GM12878 (cell line): ENCODE data around the gene BHLHA15. TPM values are rescaled to one million over a fixed set of nuclear protein-coding genes. Genes with fewer than 3 reads are reported as not detected.

ENCODE experiments used
- BRCA1 ChIP-seq: IDR thresholded peaks from 2 replicates; pipeline ENCODE4 v1.6.1; 2011; ENCODE audit warnings: low read depth, low read length, improper control_type of control experiment
- CREB1 ChIP-seq: IDR thresholded peaks from 2 replicates; pipeline ENCODE4 v1.6.1; 2012; ENCODE audit warnings: low read depth, mild to moderate bottlenecking, inconsistent platforms
- CREM ChIP-seq: IDR thresholded peaks from 2 replicates; pipeline ENCODE4 v1.6.1; 2014; ENCODE audit warnings: antibody characterized with exemption, low read depth
- GABPA ChIP-seq: IDR thresholded peaks from 2 replicates; pipeline ENCODE4 v1.6.1; 2014; ENCODE audit warnings: antibody characterized with exemption, low read depth, mild to moderate bottlenecking, inconsistent platforms
- PAX5 ChIP-seq: IDR thresholded peaks from 2 replicates; pipeline ENCODE4 v1.6.1; 2011; ENCODE audit warnings: low read depth, low read length, borderline replicate concordance
- POLR2A ChIP-seq: IDR thresholded peaks from 2 replicates; pipeline ENCODE4 v1.6.1; 2011; ENCODE audit warnings: low read depth, mild to moderate bottlenecking, low read length
- SMC3 ChIP-seq: IDR thresholded peaks from 2 replicates; pipeline ENCODE4 v1.6.1; 2011; ENCODE audit warnings: low read length, improper control_type of control experiment, borderline replicate concordance
- TBL1XR1 ChIP-seq: IDR thresholded peaks from 2 replicates; pipeline ENCODE4 v1.6.1; 2012; ENCODE audit warnings: low read depth, low read length, improper control_type of control experiment
- YBX1 ChIP-seq: fragments of 450-650 bp; IDR thresholded peaks from 2 replicates; pipeline ENCODE4 v1.6.1; 2016; ENCODE audit warnings: antibody characterized with exemption
- ZNF24 ChIP-seq: fragments of 450-650 bp; IDR thresholded peaks from 2 replicates; pipeline ENCODE4 v1.6.1; 2017; ENCODE audit warnings: antibody characterized with exemption, mild to moderate bottlenecking
- polyA plus RNA-seq, 11 experiments: library from polyadenylated mRNA; depleted of rRNA in 4 of 11; unstranded in 6 of 11; stranded (reverse) in 5 of 11; fragments of >200 nt; fragmentation: Nextera tagmentation in 4 of 11; fragmentation: Illumina TruSeq in 1 of 11; extraction: Ambion mirVana in 4 of 11; extraction: Trizol in 1 of 11; gene quantifications; 1 replicate in 1 of 11; 2 replicates in 10 of 11; pipeline versions ENCODE4 v1.2.1 to v1.2.3, GENCODE V29; 2011 to 2016; ENCODE audit warnings: inconsistent platforms in 2 of 11, missing spikeins in 2 of 11, low read depth in 1 of 11
- total RNA-seq, 4 experiments: library from RNA; depleted of rRNA in 3 of 4; stranded (reverse); fragments of >200 nt in 3 of 4; fragmentation: Illumina TruSeq in 1 of 4; extraction: Trizol in 1 of 4; gene quantifications; 2 replicates each; pipeline versions ENCODE4 v1.2.1 to v1.2.3, GENCODE V29; 2013 to 2021
- TF ChIP-seq, protein P1 (sequence below): IDR thresholded peaks from 2 replicates; pipeline ENCODE4 v1.6.1; 2012; ENCODE audit warnings: mild to moderate bottlenecking, low read depth, low read length
- TF ChIP-seq, protein P2 (sequence below): fragments of 450-650 bp; IDR thresholded peaks from 2 replicates; pipeline ENCODE4 v1.6.1; 2017; ENCODE audit warnings: mild to moderate bottlenecking

BHLHA15 gene
- total and polyA plus RNA-seq, 10 of the 15 experiments (the other 5 are each of a cell fraction or from before 2014, with no cell fraction given) = 0.54 to 4.2 (median 2.5) TPM; not detected in 4

DNA sequence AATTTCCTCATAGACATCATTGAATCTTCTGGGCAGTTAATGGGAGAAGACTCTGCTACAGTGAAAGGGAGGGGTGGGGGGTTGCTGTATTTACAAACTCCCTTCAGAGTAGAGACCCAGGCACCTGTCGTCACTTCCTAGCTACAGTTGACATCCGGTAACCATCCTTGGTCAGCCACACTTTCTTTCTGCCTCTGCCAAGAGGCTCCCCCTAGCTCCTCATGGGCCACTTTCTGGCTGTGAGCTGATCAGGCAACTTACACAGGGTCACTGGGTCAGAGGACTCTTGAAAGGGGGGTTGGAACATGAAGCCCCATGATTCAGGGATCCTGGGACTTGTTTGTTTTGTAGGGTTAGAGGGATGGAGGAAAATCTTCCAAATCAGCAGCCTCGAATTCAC is 39.5 kb downstream of the BHLHA15 start (continued):
- TF ChIP-seq BRCA1 (no peak), TBL1XR1 (no peak), CREB1 (peak; percentile 41; the same call in 1 of the 2 replicates), SMC3 (no peak), PAX5 (no peak), ZNF24 (no peak), YBX1 (no peak), CREM (no peak), POLR2A (peak; percentile 46; the same call in 1 of the 2 replicates), GABPA (peak; percentile 67)
- TF ChIP-seq, protein P1, sequence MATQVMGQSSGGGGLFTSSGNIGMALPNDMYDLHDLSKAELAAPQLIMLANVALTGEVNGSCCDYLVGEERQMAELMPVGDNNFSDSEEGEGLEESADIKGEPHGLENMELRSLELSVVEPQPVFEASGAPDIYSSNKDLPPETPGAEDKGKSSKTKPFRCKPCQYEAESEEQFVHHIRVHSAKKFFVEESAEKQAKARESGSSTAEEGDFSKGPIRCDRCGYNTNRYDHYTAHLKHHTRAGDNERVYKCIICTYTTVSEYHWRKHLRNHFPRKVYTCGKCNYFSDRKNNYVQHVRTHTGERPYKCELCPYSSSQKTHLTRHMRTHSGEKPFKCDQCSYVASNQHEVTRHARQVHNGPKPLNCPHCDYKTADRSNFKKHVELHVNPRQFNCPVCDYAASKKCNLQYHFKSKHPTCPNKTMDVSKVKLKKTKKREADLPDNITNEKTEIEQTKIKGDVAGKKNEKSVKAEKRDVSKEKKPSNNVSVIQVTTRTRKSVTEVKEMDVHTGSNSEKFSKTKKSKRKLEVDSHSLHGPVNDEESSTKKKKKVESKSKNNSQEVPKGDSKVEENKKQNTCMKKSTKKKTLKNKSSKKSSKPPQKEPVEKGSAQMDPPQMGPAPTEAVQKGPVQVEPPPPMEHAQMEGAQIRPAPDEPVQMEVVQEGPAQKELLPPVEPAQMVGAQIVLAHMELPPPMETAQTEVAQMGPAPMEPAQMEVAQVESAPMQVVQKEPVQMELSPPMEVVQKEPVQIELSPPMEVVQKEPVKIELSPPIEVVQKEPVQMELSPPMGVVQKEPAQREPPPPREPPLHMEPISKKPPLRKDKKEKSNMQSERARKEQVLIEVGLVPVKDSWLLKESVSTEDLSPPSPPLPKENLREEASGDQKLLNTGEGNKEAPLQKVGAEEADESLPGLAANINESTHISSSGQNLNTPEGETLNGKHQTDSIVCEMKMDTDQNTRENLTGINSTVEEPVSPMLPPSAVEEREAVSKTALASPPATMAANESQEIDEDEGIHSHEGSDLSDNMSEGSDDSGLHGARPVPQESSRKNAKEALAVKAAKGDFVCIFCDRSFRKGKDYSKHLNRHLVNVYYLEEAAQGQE = no peak
- TF ChIP-seq, protein P2, sequence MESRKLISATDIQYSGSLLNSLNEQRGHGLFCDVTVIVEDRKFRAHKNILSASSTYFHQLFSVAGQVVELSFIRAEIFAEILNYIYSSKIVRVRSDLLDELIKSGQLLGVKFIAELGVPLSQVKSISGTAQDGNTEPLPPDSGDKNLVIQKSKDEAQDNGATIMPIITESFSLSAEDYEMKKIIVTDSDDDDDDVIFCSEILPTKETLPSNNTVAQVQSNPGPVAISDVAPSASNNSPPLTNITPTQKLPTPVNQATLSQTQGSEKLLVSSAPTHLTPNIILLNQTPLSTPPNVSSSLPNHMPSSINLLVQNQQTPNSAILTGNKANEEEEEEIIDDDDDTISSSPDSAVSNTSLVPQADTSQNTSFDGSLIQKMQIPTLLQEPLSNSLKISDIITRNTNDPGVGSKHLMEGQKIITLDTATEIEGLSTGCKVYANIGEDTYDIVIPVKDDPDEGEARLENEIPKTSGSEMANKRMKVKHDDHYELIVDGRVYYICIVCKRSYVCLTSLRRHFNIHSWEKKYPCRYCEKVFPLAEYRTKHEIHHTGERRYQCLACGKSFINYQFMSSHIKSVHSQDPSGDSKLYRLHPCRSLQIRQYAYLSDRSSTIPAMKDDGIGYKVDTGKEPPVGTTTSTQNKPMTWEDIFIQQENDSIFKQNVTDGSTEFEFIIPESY = no peak
